Spleen (tissue), 11 donors: ENCODE results near the gene SORCS2. TPM values are rescaled to one million over a fixed set of nuclear protein-coding genes. Genes with fewer than 3 reads are reported as not detected.

Experiments used
- DNase-seq: peaks from one replicate; pipeline ENCODE4 v3.0.0-alpha.2; 2020
- H3K27ac ChIP-seq, 8 donors: fragments of 200-600 bp; sonication (generic) in 7 of 8; 1 replicate in 4 of 8; 2 replicates in 4 of 8; pipeline versions ENCODE4 v1.5.0 to v1.8.0; 2016 to 2021; ENCODE audit warnings: inconsistent platforms in 4 of 8, mild to moderate bottlenecking in 4 of 8, moderate library complexity in 1 of 8
- H3K27me3 ChIP-seq, 7 donors: fragments of 200-600 bp; sonication (generic) in 6 of 7; replicated peaks in 1 of 7; 1 replicate in 4 of 7; 2 replicates in 3 of 7; pipeline versions ENCODE4 v1.5.0 to v1.8.0; 2016 to 2021; ENCODE audit warnings: inconsistent platforms in 3 of 7, mild to moderate bottlenecking in 1 of 7
- H3K36me3 ChIP-seq, 6 donors: fragments of 200-600 bp; sonication (generic) in 5 of 6; 1 replicate in 4 of 6; 2 replicates in 2 of 6; pipeline versions ENCODE4 v1.5.0 to v1.8.0; 2016 to 2021; ENCODE audit warnings: inconsistent platforms in 2 of 6
- H3K4me1 ChIP-seq, 6 donors: fragments of 200-600 bp; sonication (generic) in 5 of 6; 1 replicate in 3 of 6; 2 replicates in 3 of 6; pipeline versions ENCODE4 v1.5.0 to v1.8.0; 2016 to 2021; ENCODE audit warnings: inconsistent platforms in 3 of 6
- H3K4me3 ChIP-seq, 8 donors: fragments of 200-600 bp; sonication (generic) in 7 of 8; 1 replicate in 4 of 8; 2 replicates in 4 of 8; pipeline versions ENCODE4 v1.5.0 to v1.8.0; 2016 to 2021; ENCODE audit warnings: inconsistent platforms in 4 of 8, mild to moderate bottlenecking in 4 of 8, moderate library complexity in 2 of 8
- H3K9me3 ChIP-seq, 8 donors: fragments of 200-600 bp; sonication (generic) in 7 of 8; 1 replicate in 4 of 8; 2 replicates in 4 of 8; pipeline versions ENCODE4 v1.5.0 to v1.8.0; 2016 to 2021; ENCODE audit warnings: inconsistent platforms in 4 of 8
- POLR2A ChIP-seq, 3 donors: fragments of 450-650 bp; IDR thresholded peaks; one replicate each; pipeline ENCODE4 v1.5.1; 2017; ENCODE audit warnings: antibody characterized with exemption in 3 of 3, mild to moderate bottlenecking in 1 of 3
- POLR2AphosphoS5 ChIP-seq, 3 donors: sonication (generic); formaldehyde crosslinking; IDR thresholded peaks; one replicate each; pipeline ENCODE4 v1.5.1; 2017; ENCODE audit warnings: antibody characterized with exemption in 3 of 3
- WGBS, 5 donors: extraction: QIAGEN DNeasy Blood & Tissue Kit in 3 of 5; methylation state at CpG; one replicate each; pipeline versions ENCODE4 v1.1.5 to v1.1.7; 2013 to 2018; 5-methylcytosine and 5-hydroxymethylcytosine counted together
- intact Hi-C: fragments of 100-400 bp; cut with DNase I; formaldehyde crosslinking; loops from one replicate; pipeline ENCODE4 v1.15.0; 2023; ENCODE audit warnings: low total_unique reads
- polyA plus RNA-seq, 3 donors: library from polyadenylated mRNA; stranded (reverse); fragments of 200-250 nt; gene quantifications; one replicate each; pipeline ENCODE4 v1.2.1, GENCODE V29; 2013
- total RNA-seq, 7 donors: library from RNA; depleted of rRNA in 3 of 7; stranded (reverse); fragments of >200 nt in 3 of 7; fragmentation: NEBNext Ultra II Directional in 4 of 7; extraction: Animal tissue kit (Norgen Biotek cat#: 25700) in 4 of 7; gene quantifications; one replicate each; pipeline versions ENCODE4 v1.1.0 to v1.2.1, GENCODE V29; 2016 to 2021
- TF ChIP-seq, protein P1 (sequence below), 11 experiments: fragments of 200-600 bp in 7 of 11; fragments of 450-650 bp in 4 of 11; sonication (generic) in 4 of 11; IDR thresholded peaks in 8 of 11; conservative IDR thresholded peaks in 3 of 11; 1 replicate in 7 of 11; 2 replicates in 4 of 11; pipeline versions ENCODE4 v1.4.0 to v1.8.0; 2016 to 2021; ENCODE audit warnings: antibody characterized with exemption in 11 of 11, inconsistent platforms in 4 of 11, mild to moderate bottlenecking in 1 of 11
- donor health status: healthy with polysubstance abuse.
- donor health status: DM: no; HTN: no; CAD: no; lungs with moderate emphysema.
- donor health status: DM: no; HTN: no; CAD: no.
- donor health status: Bipolar disorder and iron deficiency.
- donor health status: healthy.
- donor health status: DM: no; HTN: no; CAD: no.
- donor health status: DM: yes; HTN: yes; CAD: no.

The SORCS2 gene
- total and polyA plus RNA-seq, 10 donors: 0.33 to 1.6 (median 0.60) TPM

DNA sequence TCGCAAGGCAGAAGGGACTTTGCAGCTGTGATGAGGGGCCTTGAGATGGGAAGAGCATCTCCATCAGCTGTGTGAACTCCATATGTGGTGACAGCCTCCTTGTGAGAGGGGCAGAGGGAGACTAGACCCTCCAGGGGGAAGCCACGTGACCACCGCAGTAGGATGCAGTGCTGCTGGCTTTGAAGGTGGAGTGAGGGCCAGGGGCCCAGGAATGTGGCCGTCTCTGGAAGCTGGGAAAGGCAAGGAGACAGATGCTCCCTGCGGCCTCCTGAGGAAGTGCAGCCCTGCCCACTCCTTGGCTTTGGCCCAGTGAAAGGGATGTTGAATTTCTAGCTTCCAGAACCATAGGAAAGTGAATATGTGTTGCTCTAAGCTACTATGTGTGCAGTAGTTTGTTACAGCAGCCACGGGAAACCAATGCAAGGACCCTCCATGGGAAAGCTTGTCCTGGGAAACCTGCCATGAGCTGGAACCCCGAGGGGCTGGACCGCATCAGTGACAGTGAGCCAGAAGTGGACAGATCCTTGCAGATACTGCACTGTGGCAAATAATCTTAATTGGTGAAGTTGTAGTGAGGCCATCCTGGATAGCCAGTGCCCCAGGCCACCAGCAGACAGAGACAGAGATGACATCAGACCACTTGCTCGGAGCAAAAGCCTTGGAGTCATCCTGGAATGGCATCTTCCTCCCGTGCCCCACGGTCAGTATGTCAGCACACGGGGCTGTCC lies 35.4 kb upstream of the SORCS2 start:
- H3K4me3 ChIP-seq: no peak overlapping the region
- H3K27me3 ChIP-seq: peaks cover 0 to 28% (median 0%) of the 10 kb centered on the region in 7 donors
- TF ChIP-seq, protein P1, sequence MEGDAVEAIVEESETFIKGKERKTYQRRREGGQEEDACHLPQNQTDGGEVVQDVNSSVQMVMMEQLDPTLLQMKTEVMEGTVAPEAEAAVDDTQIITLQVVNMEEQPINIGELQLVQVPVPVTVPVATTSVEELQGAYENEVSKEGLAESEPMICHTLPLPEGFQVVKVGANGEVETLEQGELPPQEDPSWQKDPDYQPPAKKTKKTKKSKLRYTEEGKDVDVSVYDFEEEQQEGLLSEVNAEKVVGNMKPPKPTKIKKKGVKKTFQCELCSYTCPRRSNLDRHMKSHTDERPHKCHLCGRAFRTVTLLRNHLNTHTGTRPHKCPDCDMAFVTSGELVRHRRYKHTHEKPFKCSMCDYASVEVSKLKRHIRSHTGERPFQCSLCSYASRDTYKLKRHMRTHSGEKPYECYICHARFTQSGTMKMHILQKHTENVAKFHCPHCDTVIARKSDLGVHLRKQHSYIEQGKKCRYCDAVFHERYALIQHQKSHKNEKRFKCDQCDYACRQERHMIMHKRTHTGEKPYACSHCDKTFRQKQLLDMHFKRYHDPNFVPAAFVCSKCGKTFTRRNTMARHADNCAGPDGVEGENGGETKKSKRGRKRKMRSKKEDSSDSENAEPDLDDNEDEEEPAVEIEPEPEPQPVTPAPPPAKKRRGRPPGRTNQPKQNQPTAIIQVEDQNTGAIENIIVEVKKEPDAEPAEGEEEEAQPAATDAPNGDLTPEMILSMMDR (IDR thresholded peaks at IDR 0.05 in 8 of 11, conservative IDR thresholded peaks at IDR 0.05 in 3 of 11): peak in 10 of 11 experiments; percentile 20 to 74 (median 59)
- TF ChIP-seq POLR2A (IDR thresholded peaks at IDR 0.05): no peak
- peak; percentile 53 for DNase-seq
- H3K36me3 ChIP-seq: no peaks in the 10 kb centered on the region
- peak overlapping the region in 6 of 8 donors; percentile 35 to 68 (median 48) for H3K27ac ChIP-seq
- WGBS, 5 donors: 47 to 62% (median 53%) methylated on average over 10 to 12 of the region's 12 CpGs
- H3K4me1 ChIP-seq: peaks cover 4 to 19% (median 13%) of the 10 kb centered on the region in 6 donors
- H3K9me3 ChIP-seq: no peaks in the 10 kb centered on the region
- intact Hi-C loops: no loop called here

DNA sequence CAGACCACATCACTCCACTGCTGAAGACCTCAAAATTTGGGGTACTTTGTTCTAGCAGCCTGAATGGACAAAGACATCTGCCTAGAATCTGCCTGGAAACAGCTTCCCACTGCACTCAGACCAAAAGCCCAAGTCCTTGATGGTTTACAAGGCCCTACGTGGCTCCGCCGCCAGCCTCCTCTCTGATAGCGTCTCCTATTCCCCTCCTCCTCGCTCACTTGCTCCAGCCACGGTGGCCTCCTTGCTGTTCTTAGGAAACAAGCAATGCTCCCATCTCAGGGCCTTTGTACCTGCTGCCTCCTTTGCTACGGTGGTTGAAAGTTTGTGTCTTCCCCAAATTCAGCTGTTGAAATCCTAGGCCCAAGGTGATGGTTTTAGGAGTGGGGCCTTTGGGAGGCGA lies 34.7 kb upstream of the SORCS2 start:
- no peak overlapping the region for H3K27ac ChIP-seq
- H3K9me3 ChIP-seq: no peaks in the 10 kb centered on the region
- H3K4me1 ChIP-seq: peaks cover 4 to 19% (median 13%) of the 10 kb centered on the region in 6 donors
- intact Hi-C loops: no loop called here
- no peaks in the 10 kb centered on the region for H3K36me3 ChIP-seq
- TF ChIP-seq, protein P1 (IDR thresholded peaks at IDR 0.05 in 8 of 11, conservative IDR thresholded peaks at IDR 0.05 in 3 of 11): no peak
- TF ChIP-seq POLR2AphosphoS5 (IDR thresholded peaks at IDR 0.05) (no peak), POLR2A (IDR thresholded peaks at IDR 0.05) (no peak)
- H3K4me3 ChIP-seq: no peak overlapping the region
- 77 to 85% (median 80%) methylated on average over 8 of the region's 8 CpGs for WGBS, 5 donors
- peaks cover 0 to 28% (median 0%) of the 10 kb centered on the region in 7 donors for H3K27me3 ChIP-seq
- peak; percentile 55 for DNase-seq

DNA sequence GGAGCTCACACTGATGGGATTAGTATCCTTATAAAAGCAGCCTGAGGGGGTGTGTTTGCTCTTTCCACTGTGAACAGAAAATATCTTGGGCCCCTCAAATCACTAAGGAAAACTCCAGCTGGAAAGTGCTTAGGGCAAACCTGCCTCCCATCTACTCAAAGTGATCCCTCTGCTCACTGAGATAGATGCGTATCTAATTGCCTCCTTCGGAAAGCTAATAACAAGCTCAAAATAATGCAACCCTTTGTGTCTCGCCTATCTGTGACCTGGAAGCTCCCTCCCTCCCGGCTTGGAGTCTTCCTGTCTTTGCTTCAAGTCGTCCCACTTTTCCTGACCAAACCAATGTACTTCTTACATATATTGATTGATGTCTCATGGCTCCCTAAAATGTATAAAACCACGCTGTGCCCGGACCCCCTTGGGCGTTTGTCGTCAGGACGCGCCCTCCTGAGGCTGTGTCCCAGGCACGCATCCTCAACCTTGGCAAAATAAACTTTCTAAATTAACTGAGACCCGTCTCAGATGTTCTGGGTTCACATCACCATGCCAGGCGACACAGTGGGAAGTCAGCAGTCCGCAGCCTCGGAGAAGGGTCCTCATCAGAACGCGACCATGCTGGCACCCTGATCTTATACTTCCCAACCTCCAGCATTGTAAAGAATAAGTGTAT lies 34.1 kb upstream of the SORCS2 start:
- 86 to 92% (median 87%) methylated on average over 18 of the region's 18 CpGs for WGBS, 5 donors
- intact Hi-C loops: no loop called here
- Histone ChIP-seq H3K9me3 (no peaks in the 10 kb centered on the region), H3K4me1 (peaks cover 4 to 19% (median 13%) of the 10 kb centered on the region in 6 donors), H3K27me3 (peaks cover 0 to 28% (median 0%) of the 10 kb centered on the region in 7 donors), H3K4me3 (no peak overlapping the region), H3K36me3 (no peaks in the 10 kb centered on the region), H3K27ac (no peak overlapping the region)
- DNase-seq: peak; percentile 32
- TF ChIP-seq POLR2A (IDR thresholded peaks at IDR 0.05) (no peak), POLR2AphosphoS5 (IDR thresholded peaks at IDR 0.05) (no peak)
- TF ChIP-seq, protein P1 (IDR thresholded peaks at IDR 0.05 in 8 of 11, conservative IDR thresholded peaks at IDR 0.05 in 3 of 11): no peak

DNA sequence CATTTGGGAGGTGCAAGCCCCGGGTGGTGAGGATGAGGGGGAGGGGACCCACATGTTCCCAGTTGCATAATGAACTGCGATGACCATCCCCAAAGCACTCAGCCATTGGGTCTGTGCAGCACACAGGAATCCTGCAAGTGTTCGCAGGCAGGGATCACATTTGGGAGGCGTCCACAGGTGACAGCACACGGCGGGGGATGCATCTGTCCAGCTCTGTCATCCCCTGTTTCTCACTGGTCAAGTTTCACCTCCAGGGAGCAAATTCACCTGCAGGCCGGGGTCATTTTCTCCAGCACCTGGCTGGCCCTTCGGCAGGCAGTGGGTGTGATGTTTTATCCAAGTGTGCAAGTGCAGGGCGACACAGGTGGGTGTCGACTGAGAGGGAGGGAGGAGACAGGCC lies 33.3 kb upstream of the SORCS2 start:
- TF ChIP-seq POLR2A (IDR thresholded peaks at IDR 0.05) (no peak), POLR2AphosphoS5 (IDR thresholded peaks at IDR 0.05) (no peak)
- TF ChIP-seq, protein P1 (IDR thresholded peaks at IDR 0.05 in 8 of 11, conservative IDR thresholded peaks at IDR 0.05 in 3 of 11): no peak
- H3K27me3 ChIP-seq: peaks cover 0 to 22% (median 0%) of the 10 kb centered on the region in 7 donors
- 76 to 92% (median 85%) methylated on average over 9 to 10 of the region's 10 CpGs for WGBS, 5 donors
- H3K36me3 ChIP-seq: no peaks in the 10 kb centered on the region
- H3K27ac ChIP-seq: no peak overlapping the region
- H3K9me3 ChIP-seq: no peaks in the 10 kb centered on the region
- intact Hi-C loops: no loop called here
- no peak overlapping the region for H3K4me3 ChIP-seq
- peak; percentile 24 for DNase-seq
- peaks cover 4 to 19% (median 13%) of the 10 kb centered on the region in 6 donors for H3K4me1 ChIP-seq
